HG02798 (cell line): ENCODE measurements around the gene OTC.

ENCODE experiments used
- ATAC-seq: cut with Tn5 transposase; IDR thresholded peaks from one replicate; pipeline ENCODE4 v1.9.1; 2021; ENCODE audit warnings: mild to moderate bottlenecking; ENCODE audit not compliant: unreplicated experiment, poor library complexity

Gene OTC

DNA sequence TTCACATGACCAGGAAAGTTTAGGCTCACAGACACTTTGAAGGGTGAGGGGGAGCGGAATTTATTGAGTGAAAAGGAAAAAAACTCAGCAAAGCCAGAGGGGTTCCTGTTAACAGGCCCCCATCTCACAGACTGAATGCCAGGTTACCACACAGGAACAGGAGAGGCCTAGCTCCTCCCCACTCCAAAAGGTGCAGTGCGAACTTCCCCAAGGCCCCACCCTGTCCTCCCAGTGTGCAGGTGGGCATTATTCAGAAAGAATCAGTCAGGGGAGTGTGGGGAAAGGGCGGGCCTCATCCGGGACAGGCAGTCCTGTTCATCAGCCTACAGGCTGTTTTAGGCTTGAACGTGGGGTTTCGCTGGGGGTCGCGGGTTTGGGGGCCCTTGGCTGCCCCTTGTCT, 4.0 kb downstream of the OTC start:
- ATAC-seq, result no peak

DNA sequence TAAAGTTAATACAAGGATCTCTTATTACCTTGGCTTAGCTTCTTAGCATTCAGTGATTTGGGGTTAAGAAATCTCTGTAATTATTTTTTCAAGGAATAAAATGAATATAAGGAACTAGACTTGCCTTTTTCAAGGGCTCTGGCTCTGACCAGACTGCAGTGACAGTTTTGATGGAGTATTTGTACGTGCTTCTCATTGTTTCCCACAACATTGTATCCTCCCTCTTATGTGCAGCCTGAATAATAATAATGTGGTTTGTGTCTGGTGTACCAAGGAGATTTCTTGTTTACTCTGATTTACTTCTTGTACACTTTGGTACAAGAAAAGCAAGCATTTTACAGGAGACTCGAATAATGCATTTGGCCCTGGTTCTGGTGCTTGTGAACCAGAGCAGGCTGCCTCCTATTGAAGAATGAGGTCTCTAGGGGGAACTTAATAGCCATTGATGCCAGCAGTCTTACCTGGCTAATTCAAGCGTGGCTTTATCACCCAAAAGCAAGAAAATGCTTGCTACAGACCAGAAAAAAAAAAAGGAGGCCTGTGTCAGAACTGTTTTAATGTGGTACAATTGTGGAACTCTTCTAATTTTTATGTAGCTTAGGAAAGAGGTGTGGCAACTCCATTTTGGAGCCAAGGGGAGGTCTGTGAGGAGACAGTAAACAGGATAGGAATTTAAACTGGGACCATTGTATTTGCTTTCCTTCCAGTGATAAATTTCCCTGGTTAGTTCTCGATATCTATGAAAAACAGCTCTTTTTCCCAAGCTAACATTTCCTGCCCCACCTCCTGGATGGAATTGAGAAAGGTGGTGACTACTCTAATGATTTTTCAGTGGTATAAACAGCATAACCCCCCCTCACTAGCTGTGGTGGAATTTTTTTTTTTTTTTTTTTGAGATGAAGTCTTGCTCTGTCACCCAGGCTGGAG, 5.6 kb downstream of the OTC start:
- no peak for ATAC-seq

DNA sequence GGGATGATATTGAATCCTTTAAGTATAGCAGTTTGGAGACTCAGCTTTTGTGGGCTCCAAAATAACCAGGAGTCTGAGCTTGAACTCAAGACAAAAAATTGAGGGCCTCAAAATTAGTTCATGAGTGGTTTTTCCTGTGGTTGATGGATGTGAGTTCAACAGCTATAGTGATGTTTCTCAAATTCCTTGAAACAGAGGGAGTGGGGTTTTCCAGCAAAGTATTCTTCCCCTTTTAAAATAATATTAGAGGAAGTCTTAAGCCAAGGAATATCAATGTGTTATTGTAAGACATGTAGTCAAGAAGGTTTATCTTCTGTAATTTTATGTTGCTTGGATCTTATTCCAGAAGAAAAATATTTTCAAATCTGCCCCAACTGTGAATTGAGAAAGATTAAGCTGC, 10.6 kb downstream of the OTC start:
- no peak for ATAC-seq

DNA sequence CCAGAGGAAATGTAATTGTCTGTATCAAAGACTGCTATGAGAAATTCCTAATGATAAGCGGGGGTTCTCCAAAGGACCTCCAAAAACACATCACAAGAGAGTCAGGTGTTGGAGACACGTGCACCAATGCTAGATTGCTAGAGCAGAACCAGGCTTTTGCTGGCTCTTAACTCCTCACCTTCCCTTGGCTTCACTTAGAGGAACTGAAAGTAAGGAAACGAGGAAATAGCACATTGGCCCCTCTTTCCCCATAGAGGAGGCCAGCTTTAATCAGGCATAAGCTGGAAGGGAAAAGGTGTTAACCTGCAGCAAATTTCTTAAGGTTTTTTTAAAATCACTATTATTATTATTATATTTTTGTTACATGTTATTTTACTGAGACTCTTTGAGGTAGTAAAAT, 13.6 kb downstream of the OTC start:
- no peak for ATAC-seq

DNA sequence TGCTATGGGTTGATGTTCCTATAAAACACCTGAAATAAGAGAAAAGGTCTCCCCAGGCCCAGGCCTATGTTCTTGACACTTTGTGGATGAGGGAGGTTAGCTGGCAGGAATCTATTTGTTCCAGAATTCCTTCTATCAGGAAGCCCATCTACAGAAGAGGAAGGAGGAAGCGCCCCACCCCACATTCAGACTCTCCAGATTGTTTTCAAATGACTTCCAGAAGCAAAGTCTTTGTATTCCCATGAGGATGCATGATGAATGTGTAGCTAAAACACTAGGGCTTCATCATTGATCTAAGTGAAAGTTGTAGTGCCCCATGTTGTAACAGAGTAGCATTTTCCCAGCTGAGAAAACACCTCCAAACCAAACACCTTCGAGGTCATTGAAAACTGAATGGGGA, 16.4 kb downstream of the OTC start:
- ATAC-seq, result no peak

DNA sequence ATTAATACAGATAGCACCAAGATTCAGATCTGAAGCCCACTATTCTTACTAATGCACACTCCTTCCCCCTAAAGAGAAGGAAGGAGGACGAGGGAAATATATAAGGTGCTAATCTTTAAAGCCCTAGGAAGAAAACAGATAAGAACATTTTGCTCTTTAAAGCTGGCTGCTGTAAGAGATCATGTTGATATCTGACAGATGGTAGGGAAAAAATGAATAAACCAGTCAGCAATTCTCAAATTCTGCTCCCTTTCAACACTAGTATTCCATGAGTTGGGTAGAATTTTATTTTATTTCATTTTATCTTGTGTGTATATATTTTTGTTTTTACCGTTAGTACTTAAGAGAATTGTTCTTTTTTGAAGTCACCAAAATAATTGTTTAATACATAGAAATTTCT, 19.2 kb downstream of the OTC start:
- no peak for ATAC-seq

DNA sequence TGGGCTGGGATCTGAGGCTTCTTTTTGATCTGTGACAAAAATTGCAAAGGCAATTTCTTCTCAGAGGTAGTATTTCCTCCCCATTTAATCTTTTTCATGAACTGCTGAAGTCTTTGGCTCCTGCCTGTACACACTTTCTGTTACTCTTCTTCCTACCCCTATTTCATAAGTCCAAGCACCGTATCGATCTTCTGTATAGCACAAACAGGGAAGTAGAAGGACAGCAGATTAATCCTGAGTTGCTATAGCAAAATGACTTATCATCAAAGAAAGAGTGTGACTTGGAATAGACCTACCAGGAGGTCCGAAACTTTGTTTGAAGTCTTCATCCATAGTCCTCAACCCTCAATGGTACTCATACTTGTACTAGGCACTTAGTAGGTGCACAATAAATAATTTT, 22.0 kb downstream of the OTC start:
- no peak for ATAC-seq

DNA sequence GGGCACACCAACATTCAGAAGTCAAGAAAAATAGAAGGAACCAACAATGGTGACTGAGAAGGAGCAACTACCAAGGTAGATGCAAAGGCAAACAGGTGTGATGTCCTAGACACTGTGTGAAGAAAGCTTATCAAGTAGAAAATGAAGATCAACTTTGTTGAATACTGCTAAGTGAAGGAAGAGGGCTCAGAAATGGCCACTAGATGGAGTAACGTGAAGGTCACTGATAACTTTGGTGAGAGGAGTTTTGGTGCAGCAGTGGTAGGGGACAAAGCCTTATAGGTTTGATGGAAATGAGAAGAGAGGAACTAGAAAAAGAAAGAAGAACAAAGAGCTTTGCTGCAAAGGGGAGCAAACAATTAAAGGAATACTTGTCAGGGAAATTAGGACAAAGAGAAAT, 23.5 kb downstream of the OTC start:
- no peak for ATAC-seq

DNA sequence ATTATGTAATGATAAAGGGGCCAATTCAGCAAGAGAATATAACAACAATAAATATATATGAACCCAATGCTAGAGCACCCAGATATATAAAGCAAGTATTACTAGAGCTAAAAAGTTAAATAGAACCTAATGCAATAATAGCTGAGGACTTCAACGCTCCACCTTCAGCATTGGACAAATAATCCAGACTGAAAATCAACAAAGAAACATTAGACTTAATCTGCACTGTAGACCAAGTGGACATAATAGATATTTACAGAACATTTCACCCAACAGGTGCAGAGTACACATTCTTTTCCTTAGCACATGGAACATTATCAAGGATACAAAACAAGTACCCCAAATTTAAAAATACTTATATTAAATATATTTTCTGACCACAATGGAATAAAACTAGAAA, 24.3 kb downstream of the OTC start:
- no peak for ATAC-seq

DNA sequence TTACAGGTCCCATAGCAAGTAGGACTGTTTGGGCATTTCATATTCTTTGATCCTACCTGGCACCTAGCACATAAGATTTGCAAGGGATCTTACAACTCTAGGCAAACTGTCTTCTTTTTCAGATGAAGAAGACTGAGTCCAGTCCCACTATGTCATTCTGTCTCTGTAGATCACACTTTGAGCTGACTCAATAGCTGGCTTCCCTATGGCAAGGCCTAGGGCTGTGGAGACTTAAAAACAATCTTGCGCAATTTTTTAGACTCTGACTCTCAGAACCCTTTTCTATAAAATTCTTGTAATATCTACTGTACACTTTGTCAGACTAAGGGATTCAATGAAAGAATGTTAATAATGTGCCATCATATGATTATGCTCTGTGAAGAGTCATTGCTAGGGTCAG, 26.7 kb downstream of the OTC start:
- no peak for ATAC-seq

DNA sequence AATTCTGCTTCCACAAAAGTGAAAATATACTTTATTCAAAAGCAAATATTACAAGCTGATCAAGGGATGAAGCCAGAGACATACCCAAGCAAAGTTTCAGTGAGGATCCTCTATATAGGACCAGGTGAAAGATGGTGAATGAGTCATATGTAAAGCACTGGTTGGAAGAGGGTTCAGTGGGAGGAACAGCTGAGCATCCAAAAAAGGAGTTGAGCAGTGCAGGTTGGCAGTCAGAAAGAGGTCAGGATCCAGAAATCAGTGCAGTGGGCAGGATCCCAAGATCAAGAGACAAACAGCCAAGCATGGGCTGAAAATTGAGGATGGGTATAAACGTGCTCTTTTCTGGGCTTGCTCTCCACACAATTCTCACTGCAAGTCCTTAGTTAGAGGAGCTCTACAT, 30.3 kb downstream of the OTC start:
- ATAC-seq, result no peak

DNA sequence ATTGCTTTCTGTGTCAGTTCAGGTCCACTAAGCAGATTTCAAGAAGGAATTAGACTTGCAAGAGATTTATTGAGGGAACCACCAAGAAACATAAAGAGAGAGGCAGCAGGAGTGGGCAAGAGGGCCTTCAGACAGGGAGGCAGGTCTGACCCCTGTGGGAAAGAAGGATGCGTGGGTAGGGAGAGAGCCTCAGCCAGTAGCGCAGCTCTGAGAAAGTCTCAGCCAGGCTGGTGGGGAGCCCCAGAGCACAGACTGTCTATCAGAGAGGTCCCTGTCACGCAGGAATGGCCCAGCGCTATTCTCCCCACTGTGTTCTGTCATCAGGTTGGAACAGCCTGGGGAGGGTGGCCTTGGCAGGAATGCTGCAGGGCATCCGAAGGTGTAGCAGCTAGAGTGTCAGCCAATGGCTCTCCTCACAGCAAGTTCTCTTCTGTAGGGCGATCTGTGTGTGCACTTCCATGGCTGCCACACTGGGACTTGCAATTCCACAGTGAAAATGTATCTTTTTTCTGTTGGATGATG, 48.0 kb downstream of the OTC start:
- ATAC-seq, result no peak

DNA sequence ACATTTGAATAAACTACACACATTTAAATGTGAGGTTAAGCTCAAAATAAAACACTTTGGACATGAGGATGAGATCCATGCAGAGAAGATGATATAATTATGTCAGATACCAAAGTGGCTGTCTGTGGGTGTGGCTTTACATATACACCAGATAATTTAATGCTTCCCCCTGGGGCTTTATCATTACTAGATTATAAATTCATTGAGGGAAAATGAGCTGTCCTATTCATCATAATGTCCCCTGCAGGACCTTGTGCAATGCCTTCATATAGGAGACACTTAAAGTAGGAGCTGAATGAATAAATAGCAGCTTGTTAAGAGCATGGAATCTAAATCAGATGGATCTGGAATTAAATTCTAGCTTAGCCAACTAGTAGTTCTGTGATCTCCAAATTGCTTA, 49.7 kb downstream of the OTC start:
- ATAC-seq, result no peak

DNA sequence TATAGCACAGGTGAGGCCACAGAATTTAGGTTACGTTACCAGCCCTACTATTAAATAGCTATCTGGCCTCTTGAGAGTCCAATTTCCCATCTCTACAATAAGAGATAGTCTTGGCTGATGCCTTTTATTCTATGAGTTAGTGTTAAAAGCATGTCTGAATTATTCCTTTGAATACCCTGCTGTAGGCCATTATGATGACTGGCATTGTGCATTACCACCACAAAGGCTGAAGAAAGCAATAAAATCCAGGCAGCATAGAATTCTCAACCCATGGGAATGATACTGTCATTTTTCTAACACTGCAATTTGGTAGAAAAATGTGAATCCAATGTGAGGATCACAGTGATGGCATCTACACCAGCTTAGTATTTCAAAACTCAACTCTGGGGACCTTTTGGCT, 51.4 kb downstream of the OTC start:
- no peak for ATAC-seq

DNA sequence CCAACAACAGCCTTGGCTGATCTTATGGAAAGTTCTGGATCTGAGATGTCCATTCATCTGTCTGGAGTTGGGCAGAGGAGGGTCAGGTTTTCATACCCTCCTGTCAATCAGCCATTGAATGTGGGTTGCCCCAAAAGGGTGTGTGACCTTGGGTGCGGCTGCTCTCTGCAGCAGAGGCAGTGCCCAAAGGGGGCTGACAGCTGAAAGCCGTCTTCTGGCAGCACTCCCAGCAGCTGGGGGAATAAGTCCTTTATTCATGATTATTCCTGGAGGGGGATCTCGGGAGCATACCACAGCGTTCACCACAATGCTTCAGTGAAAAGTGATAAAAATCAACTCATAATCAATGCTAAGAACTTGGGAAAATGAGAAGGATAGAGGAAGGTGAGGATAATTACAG, 54.7 kb downstream of the OTC start:
- no peak for ATAC-seq

DNA sequence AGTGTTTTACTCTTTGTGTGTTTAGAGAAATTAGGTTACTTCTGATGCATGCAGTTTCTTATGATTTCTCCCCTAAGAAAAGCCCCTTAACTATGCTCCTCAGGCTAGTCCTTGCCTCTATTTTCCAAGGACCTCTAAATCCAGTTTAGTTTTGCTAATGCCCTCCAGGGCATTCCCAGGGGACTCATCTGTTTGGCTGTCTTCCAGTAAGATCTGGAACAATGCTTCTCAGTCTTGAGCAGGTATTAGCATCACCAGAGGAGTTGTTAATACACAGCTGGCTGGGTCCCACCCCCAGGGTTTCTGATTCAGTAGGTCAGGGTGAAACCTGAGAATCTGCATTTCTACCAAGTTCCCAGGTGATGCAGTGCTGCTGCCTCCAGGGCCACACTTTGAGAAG, 56.9 kb downstream of the OTC start:
- ATAC-seq, result no peak

DNA sequence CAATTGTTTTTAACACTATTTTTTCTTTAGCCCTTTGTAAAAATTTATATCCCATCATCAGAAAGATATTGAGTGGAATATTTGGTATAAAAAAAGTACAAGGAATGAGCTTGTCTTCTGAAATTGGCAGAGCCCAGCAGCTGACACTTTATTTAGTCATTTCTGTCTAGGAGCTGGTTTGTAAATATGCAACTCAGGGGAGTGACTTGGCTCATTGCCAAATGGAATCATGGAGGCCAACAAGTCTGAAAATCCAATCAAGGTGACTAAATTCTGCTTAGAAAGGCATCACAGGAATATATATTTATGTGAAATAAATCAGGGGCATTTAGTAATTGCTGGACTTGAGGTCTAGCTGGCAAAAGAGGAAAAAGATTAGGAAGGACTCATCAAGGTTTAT, 74.4 kb downstream of the OTC start:
- ATAC-seq, result no peak

DNA sequence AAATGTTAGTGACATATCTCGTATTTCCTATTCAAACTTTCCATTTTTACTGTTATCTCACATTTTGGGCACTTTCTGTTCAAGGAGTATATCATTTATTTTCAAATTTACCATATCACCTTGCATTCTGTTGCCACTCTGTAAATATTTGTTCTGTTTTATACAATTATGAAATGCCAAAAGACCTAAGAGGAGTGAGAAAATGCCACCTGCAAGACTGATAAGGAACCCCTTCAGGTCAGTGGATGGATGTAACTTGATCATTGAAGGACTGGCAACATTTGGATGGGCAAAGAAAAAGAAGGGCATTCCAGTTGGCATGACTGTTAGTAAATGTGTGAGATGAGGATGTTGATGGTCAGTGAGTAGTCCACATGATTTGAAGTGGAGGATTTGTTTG, 79.1 kb downstream of the OTC start:
- no peak for ATAC-seq

DNA sequence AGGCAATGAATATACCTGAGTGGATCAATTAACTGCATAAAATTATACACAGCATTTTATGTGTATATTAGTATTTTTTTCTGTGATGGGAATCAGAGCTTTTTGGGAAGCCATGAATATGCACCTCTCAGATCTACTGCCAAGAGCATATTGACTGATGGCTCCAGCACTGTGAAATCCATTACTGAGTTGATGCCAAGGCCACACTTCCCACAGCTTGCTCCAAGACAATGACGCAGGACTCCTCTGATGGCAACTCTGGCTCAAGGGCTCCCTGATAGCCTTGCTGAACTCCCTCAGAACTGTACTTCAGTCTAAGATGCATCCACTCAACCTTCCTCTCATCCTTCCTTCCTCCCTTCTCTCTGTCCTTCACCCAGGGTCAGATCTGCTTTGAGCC, 82.7 kb downstream of the OTC start:
- ATAC-seq, result no peak

DNA sequence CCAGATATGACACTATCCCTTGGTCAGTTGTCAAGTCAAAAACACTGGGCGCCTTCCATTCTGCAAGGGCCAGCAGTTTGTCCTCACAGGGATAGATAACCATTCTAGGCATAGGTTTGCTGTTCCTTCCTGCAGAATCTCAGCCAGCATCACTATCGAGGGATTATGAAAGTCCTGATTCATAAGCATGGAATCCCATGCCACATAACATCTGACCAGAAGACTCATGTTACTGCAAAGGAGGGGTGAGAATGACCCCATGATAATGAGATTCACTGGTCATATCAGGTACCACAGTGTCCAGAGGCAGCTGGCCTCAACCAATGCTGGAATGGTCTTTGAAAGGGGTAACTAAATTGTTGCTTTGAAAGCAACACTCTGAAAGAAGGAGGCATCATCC, 84.7 kb downstream of the OTC start:
- ATAC-seq, result no peak

DNA sequence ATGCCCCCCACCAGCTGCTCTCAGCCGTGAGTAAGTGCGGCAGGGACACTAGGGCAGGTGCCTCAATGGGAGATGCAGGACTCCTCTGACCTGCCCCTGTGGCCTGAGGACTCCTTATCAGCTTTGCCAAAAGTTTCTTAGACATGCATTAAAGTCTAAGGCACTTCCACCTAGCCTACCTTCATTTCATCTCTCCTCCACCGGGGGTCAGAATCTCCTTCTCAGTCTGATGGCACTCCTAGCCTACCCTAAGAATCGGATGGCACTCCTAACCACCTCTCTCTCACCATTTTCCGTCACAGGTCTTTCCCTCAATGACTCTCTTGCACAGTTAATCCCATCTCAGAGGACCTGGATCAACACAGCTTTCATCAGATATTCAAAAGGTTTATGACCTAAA, 85.9 kb downstream of the OTC start:
- ATAC-seq, result no peak

DNA sequence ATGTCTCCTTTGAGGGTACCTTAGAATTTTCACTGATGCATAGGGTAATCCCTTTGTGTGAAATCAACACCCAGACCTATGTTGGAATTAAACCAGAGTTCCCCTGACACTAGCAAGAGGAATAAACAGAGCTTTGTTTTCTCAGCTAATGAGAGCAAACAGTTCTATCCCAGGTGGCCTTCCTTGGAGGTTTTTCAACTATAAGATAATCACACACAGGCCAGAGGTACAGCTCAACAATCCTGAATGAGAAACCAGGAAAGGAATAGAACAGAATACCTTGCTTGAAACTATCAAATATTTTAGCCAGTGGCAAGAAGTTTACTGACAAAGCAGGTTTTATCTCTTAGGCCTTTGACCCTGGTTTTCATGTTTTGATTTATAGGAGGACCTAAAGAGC, 100.2 kb downstream of the OTC start:
- ATAC-seq, result no peak
